GM18868 (cell line): ENCODE measurements around the gene TMC1.
"Not testable (repeated sequence)": the region's sequence is repeated elsewhere in the genome, so short reads cannot be mapped to it uniquely, and the experiment has no call there.

Experiments used
- ATAC-seq: cut with Tn5 transposase; IDR thresholded peaks from one replicate; pipeline ENCODE4 v1.9.1; 2021; ENCODE audit warnings: mild to moderate bottlenecking, moderate library complexity; ENCODE audit not compliant: unreplicated experiment

The TMC1 gene

DNA sequence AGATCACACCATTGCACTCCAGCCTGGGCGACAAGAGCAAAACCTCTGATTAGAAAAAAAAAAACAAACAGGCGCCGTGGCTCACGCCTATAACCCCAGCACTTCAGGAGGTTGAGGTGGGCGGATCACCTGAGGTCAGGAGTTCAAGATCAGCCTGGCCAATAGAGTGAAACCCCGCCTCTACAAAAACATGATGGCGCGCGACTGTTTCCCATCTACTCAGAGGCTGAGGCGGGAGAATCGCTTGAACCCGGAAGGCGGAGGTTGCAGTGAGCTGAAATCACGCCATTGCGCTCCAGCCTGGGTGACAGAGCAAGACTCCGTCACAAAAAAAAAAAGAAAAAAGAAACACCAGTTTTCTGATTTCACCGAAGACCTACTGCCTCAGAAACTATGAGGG, at the start of gene TMC1:
Gene TMC1, plus strand, starts transcription at position 193 of the 400 bp plus-strand sequence. CDS start 127,041 bp downstream, outside the sequence.
- not testable (repeated sequence) for ATAC-seq

DNA sequence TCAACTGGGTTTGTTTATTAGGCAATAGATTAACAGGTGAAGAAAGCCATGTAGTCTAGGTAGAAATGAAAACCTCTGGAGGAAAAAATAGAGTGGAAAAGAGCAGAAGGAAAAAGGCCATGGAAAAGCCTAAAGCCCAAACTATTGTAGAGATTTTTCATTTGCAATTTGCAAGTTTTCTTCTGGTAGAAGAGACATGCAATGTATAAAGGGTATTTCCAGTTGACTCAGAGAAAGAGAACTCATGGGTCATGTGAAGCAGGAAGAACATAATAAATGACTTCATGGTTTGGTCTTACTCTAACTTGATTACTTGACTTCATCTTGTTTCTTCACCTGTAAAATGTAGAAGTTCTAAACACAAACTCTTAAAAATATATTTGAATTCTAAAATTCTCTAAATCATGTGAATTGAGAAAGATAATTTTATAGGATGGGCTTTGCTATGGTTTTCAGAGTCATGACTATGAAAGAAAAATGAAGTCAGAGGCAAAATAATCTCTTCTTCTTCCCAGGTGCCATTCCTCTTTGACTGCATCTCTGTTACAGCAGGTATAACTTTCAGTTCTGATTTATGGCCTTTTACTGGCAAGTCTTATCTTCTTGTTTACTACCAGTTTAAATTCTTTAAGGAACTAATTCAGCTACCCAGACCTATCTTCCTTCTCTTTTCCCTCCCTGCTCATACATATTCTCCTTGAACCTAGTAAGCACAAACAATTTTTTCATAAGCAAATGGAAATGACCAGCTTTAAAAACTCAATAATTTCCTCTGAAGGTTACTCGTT, 47.7 kb upstream of the TMC1 start:
- peak; percentile 89 for ATAC-seq

DNA sequence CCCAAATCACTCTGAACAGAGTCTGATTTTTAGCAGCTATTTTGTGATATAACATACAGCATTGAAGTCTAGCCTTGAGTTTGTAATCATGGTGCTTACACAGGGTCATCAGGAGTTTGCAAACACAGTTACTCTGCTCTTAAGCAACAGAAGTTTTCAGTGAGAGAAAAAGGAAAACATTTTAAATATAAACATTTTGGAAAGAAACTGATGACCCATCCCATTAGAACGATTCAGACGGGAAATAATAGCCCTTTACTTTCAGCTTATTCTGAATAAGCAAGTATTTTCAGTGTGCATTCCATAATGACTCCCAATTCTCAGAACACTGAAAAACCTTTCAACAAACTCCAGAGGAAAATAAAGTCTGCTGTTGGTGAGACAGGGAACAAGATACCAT, 46.7 kb upstream of the TMC1 start:
- no peak for ATAC-seq

DNA sequence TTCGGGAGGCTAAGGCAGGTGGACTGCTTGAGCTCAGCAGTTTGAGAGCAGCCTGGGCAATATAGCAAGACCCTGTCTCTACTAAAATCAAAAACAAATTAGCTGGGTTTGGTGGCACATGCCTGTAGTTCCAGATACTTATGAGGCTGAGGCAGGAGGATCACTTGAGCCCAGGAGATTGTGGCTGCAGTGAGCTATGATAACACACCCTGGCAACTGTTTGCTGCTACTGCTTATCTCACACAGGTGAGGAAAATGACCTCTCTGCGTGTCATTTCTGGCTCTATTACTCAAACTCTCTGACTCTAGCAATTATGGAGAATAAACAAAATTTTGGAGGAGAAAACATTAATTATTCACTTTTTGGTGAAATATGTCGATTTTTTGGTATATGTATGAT, 45.3 kb upstream of the TMC1 start:
- ATAC-seq, result no peak

DNA sequence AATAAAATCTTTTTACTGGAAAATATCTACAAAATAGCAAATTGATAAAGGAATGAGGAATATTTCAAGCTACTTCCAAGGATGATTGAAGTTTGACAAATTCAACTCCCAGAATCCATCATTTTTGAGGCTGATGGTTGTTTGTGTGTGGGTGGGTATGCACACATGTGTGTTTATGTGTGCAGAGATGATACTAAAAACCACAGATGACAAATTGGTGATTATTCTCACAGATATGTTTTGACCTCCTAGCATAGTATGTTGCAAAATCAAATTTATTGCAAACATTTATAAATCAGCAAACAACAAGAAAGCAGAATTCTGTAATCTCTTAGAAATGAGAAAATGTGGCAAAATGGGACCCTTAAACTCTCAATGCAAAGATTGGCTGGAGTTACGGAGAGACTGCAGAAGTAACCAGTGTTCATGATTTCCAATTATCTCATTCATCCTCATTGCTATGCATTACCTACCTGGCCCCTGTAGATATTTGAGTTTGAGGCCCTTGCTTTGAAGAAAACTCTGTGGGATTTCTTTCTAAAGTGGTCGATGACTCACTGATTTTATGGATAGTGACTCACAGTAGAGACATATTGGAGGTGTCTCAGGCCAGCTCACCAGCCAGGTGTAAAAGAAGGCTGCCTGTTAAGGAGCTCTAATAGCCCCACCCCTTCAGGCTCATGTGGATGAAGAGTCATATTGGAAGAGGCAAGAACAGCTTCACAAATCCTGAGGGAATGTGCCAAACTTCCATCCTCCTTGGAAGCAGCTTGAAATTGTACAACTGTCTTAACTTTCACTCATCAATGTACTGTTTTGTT, 44.6 kb upstream of the TMC1 start:
- ATAC-seq, result peak; percentile 42

DNA sequence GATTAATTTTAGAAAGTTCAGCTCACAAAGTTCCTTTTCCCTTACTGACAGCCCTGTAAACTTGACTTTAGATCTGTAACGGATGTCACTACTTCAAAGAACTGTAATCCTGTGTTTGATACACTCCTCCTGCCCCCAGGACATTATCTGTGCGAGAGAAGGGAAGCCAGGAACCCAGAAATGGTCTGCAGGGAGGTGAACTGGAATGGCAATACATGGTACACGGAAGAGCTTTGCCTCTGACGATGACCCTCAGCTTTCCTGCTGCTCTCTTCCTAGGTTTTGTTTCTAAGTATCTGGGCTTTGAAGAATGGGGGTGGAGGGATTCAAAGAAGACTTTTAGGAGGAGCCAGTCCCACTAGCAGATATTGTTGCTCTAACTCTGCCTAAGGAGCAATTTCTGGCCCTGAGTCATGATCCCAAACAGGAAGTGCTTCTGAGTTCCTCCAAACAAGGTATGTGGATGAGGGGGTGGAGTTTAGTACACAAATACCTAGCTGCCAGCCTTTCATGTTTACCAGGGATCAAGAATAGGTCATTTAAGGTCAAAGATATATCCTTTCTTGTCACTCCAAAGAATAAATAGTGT, 43.4 kb upstream of the TMC1 start:
- ATAC-seq, result no peak

DNA sequence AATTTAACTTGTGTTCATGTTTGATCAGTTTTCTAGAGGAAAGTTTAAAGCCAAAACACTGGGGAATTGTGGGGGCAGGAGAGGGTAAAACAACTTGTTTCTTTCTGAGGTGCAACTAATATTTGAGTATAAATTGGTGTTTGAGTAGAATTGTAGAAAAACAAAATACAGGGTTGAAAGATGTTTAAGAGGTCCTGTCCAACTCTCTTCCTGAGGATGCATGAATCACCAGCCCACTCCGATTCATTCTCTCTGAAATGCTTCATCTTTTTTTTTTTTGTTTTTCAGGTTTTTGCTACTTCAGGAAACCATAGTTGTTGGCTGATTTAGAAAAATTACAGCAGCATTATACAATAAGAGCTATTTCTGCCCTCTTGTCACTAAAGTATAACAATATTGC, 42.4 kb upstream of the TMC1 start:
- no peak for ATAC-seq

DNA sequence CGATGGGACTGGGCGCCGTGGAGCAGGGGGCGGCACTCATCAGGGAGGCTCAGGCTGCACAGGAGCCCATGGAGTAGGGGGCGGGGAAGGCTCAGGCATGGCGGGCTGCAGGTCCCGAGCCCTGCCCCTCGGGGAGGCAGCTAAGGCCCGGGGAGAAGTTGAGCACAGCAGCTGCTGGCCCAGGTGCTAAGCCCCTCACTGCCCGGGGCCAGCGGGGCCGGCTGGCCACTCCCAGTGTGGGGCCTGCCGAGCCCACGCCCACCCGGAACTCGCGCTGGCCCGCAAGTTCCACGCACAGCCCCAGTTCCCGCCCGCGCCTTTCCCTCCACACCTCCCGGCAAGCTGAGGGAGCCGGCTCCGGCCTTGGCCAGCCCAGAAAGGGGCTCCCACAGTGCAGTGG, 41.1 kb upstream of the TMC1 start:
- not testable (repeated sequence) for ATAC-seq

DNA sequence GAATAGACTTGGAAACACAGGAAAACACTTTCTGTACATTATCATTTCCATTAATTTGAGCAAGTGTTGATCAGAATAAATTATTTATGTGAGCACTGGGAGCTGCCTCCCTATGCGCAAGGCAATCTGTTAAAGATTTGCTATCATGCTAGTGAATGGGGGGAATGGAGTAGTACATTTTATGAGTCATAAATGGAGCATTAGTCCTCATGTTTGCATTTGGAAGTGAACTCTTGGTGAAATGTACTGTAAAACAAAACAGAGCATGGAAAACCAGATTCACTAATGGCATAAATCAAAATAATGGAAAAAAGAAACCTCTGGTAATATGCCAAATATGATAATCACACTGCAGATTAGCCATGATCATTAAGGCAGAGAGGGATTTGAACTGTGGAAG, 40.5 kb upstream of the TMC1 start:
- ATAC-seq, result no peak

DNA sequence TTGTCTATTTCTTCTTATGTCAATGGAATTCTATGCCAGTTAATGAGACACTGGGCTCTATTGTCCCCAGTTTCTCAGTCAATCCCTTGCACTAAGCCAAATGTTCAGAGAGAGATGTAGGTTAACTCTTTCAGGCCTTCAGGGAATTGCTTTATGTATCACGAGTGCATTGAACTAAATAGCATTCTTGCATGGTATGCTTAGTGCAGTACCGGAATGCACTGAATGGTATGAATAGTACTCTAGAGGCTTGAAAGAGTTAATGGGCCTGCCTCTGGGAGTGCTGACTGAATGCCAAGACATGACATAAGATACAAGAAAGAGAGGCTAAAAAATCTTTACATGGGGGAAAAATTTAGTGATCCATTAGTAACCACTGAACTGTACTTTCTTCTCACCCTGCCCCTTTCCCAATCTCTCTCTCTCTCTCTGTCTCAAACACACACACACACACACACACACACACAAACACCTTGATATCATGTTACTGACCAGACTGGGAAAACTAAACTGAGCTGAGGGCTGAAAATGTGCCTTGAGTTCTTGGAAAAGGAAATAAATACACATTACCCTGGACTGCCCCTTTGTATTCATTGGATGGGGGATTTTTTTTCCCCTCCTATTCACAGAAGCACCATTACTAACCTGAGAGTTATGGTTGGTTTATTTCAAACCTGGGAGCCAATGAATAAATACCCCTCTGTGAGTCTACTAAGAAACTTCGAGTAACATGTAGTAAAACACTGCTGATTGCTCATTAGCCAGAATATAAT, 35.4 kb upstream of the TMC1 start:
- no peak for ATAC-seq

DNA sequence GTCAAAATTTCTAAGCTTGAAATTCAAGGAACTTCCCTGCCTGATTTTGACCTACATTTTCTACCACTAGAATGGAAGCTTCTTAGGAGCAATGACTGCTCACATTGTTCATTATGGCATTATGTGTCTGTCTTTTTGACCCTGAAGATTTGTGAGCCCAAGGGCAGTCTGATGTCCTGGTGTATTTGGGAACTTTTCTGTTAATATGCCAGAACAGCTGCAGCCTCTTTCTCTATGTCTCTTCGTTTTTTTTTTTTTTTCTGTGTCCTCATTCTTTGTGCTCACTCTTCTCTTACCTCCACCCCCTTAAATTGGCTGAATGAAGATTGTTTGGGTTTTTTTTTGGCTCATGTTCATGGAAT, 34.8 kb upstream of the TMC1 start:
- ATAC-seq, result no peak

DNA sequence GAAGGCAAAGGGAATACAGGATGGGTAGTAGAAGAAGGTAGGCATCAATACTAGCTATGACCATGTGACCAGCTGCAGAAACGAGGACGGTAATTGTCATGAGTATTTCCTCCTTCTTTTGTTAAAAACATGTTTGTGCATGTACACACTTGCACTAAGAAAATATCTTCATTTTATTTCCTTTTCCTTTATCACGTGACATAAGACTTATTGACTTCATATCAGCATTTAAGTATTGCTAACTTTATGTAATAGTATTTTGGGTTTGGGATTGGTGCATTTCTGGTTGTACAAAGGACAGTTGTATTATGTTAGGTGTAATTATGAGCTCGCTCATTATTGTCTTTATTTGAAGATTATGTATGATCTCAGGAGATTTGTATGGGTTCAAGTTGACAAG, 33.7 kb upstream of the TMC1 start:
- ATAC-seq, result not testable (repeated sequence)

DNA sequence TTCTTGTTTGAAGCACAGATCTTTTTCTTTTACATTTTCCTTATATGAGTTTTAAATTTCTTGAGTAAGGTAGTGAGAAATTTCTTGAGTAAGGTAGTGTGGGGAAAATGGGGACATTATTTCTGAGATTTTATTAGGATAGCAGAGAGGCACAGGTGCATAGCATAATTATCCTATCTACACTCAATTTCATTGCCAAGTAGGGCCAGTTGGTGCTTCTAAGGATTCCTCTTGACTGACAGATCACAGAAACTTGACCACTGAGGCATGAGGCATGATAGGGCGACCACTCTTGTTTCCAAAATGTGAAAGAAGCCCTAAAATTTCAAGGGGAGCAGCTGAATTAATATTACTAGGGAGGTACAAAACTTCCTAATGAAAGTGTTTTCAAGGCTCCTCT, 31.4 kb upstream of the TMC1 start:
- ATAC-seq, result no peak

DNA sequence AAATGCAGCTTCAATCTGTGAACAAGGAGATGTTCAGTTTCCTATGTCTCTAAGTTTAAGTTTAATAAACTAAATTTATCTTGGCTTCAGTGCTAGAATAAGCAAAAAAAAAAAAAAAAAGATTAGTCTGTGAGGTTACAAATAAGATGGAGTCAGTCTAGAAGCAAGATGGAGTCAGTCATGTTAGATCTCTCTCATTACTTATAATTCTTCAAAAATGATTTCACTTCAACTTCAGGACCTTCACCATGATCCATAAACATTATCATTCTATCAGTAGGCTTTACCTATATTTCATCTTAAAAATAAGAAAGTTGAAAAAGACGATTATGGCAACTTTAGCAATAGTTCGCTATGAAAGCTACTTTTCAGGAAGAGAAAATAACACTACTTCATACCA, 30.2 kb upstream of the TMC1 start:
- no peak for ATAC-seq

DNA sequence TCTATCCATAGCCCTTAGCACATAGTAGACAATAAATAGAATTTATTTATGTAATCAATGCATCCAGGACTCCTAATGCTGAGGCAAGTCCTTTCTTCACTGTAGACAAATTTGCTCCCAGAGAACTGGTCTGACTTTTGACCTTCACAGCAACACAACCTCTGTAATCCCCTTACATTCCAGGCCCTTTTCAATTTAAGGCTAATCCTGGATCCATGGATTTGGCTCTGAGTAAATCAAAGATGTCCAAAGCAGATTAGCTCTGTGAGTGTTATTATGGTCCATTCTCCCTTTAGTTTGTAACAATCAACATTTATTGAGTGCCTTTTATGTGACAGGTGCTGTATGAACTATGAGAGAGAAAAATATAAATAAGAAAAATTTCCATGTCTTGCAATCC, 27.4 kb upstream of the TMC1 start:
- no peak for ATAC-seq

DNA sequence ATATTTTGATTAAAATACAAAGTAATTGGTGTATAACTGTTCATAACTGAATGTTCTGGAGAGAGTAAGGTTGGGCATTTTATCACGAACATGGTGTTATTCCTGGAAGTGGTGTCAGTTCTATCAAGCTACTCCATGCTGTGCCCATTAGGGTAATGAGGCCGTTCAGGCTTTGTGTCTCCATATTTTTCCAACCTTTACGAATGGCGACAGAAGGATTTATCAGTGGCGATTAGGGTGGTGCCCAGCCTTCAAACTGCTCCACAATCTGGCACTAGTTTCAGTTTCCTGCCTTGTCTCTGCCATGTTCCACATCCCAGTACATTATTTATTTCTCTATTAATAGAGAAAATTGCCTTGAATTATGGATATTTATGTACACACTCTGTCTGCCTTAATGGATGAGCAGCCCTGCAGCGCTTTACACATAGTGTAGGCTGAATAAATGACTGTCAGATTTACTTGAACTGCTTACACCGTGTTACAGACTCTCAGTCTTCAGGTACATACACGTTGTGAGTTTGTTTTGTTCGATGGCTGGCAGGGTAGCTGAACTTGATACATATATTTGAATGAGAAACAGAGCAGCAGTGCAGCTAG, 23.9 kb upstream of the TMC1 start:
- no peak for ATAC-seq

DNA sequence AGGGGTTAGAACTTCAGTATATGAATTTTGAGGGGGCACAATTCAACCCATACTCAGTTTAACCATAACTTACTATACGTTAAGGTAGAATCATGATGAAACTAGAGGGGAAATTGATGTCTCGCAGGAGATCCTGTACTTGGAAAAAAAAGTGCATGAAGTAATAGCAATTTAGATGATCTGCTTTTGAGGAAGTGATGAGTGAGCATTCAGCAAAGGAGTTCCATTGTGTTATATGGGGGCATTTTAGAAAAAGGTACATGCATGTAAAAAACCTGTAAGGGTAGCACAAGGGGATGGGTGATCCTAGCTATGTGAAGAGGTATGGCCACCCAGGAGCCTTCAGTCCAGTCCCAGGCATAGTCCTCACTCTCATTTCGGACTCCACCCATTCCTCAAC, 14.8 kb upstream of the TMC1 start:
- no peak for ATAC-seq

DNA sequence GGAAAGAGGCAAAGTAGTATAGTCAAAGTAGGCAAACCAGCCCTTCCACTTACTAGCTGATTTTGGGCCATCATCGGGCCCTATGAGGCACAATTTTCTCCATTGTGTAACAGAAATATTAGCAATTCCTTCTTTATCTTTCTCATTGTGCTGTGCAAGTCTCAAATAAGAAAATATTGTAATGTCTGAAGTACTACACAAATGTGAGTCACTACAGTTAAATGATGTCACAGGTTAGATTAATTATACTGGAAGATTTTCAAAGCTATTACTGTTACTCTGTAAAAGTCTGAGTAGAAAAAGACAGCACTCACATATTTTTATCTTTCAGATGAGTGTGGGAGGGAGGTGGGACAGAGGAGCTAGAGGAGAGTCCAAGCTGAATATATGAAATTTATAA, 12.4 kb upstream of the TMC1 start:
- peak; percentile 32 for ATAC-seq

DNA sequence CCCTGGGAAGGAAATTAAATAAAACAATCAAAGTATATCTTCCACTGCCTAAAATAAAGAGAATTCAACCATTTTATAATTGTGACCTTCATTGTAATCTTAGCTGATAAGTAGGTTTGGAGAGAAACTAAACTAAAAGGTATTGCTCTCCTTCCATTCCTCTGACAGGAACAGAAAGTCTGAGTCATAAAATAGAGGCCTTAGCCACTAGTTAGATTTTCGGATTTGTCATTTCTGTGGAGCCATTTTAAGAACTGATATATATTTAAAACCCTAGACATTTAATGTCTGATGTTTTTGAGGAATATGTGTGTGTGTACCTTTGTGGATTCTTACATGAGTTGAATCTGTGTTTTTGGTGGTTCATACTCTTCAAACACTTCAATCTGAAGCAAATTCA, 11.8 kb upstream of the TMC1 start:
- peak; percentile 97 for ATAC-seq

DNA sequence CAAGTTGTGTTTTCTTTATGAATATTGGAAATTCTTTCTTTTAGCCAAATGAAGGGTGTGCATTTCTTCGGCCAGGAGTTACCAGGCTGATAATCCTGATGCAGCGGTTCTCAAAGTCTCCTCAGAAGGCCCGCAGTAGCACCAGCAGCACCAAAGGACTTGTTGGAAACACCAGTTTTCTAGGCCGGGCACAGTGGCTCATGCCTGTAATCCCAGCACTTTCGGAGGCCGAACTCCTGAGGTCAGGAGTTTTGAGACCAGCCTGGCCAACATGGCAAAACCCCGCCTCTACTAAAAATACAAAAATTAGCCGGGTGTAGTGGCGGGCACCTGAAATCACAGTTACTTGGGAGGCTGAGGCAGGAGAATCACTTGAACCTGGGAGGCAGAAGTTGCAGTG, 397 bp upstream of the TMC1 start:
- not testable (repeated sequence) for ATAC-seq
